Activated CD8-positive, alpha-beta T cell treated with anti-CD3 and anti-CD28 coated beads for 36 hours (primary cell): ENCODE results near the gene TNFRSF19. TPM values are rescaled to one million over a fixed set of nuclear protein-coding genes. Genes with fewer than 3 reads are reported as not detected.

Experiments
- ATAC-seq: fragments of 200-7000 bp; cut with Tn5 transposase; one replicate; pipeline ENCODE4 v1.10.0; 2021; ENCODE audit warnings: mild to moderate bottlenecking, moderate library complexity
- CTCF ChIA-PET: fragments of 350-600 bp; sonication (Branson Sonifier 250); formaldehyde crosslinking; loops from one replicate; lab custom pipeline; 2021; ENCODE audit warnings: antibody characterized with exemption; lab: Charles Lee
- POLR2A ChIA-PET: fragments of 350-600 bp; sonication (Branson Sonifier 250); formaldehyde crosslinking; loops from one replicate; lab custom pipeline; 2021; ENCODE audit warnings: antibody characterized with exemption; lab: Charles Lee
- DNase-seq: peaks from one replicate; pipeline ENCODE4 v3.0.0-alpha.2; 2020
- H3K27ac Mint-ChIP-seq: one replicate; pipeline ENCODE4 v1.8.0; 2021; ENCODE audit warnings: mild to moderate bottlenecking, mixed read lengths
- H3K27me3 Mint-ChIP-seq: one replicate; pipeline ENCODE4 v1.8.0; 2021; ENCODE audit warnings: mixed read lengths
- H3K36me3 Mint-ChIP-seq: one replicate; pipeline ENCODE4 v1.8.0; 2021; ENCODE audit warnings: low read depth, mixed read lengths
- H3K4me1 Mint-ChIP-seq: one replicate; pipeline ENCODE4 v1.8.0; 2021; ENCODE audit warnings: low read depth, mixed read lengths
- H3K4me3 Mint-ChIP-seq: one replicate; pipeline ENCODE4 v1.8.0; 2021; ENCODE audit warnings: mild to moderate bottlenecking, moderate library complexity, mixed read lengths
- H3K9me3 Mint-ChIP-seq: one replicate; pipeline ENCODE4 v1.8.0; 2021; ENCODE audit warnings: mixed read lengths
- intact Hi-C: fragments of 100-400 bp; cut with micrococcal nuclease; formaldehyde crosslinking; loops from one replicate; pipeline ENCODE4 v1.10.0; 2022
- total RNA-seq, 2 experiments: library from RNA; stranded (reverse); gene quantifications; one replicate each; pipeline ENCODE4 v1.2.3, GENCODE V29; 2021
- TF ChIP-seq, protein P1 (sequence below): fragments of 200-600 bp; IDR thresholded peaks from one replicate; pipeline ENCODE4 v1.8.0; 2022; ENCODE audit warnings: antibody characterized with exemption, mild to moderate bottlenecking

Gene TNFRSF19
- total RNA-seq, 2 experiments from 2014 or later: not detected

DNA sequence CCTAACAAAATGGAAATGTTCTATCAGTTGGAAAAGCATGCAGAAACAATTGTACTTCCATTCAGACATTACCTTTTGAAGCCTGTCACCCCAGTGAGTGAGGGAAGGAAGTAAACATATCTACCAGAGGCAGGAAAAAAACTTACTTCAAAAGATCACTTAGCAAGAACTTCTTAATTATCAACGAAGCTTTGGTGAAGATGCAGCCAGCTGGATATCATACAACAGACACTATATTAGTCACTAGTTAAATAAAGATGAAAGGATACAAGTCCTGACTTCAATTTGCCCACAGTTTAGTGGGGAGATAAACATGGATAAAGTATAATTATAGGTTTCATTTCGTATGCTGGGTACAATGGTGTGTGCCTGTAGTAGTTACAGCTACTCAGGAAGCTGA, 148.8 kb downstream of the TNFRSF19 start:
- peaks cover 8% of the 10 kb centered on the region for H3K4me1 Mint-ChIP-seq
- H3K27ac Mint-ChIP-seq: no peak overlapping the region
- no peak for DNase-seq
- H3K36me3 Mint-ChIP-seq: peaks cover 3% of the 10 kb centered on the region
- ChIA-PET CTCF (no interaction called here), POLR2A (no interaction called here)
- intact Hi-C loops: no loop called here
- no peak overlapping the region for H3K4me3 Mint-ChIP-seq
- no peak for ATAC-seq
- TF ChIP-seq, protein P1, sequence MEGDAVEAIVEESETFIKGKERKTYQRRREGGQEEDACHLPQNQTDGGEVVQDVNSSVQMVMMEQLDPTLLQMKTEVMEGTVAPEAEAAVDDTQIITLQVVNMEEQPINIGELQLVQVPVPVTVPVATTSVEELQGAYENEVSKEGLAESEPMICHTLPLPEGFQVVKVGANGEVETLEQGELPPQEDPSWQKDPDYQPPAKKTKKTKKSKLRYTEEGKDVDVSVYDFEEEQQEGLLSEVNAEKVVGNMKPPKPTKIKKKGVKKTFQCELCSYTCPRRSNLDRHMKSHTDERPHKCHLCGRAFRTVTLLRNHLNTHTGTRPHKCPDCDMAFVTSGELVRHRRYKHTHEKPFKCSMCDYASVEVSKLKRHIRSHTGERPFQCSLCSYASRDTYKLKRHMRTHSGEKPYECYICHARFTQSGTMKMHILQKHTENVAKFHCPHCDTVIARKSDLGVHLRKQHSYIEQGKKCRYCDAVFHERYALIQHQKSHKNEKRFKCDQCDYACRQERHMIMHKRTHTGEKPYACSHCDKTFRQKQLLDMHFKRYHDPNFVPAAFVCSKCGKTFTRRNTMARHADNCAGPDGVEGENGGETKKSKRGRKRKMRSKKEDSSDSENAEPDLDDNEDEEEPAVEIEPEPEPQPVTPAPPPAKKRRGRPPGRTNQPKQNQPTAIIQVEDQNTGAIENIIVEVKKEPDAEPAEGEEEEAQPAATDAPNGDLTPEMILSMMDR: no peak
- H3K9me3 Mint-ChIP-seq: no peaks in the 10 kb centered on the region
- H3K27me3 Mint-ChIP-seq: peaks cover 2% of the 10 kb centered on the region

DNA sequence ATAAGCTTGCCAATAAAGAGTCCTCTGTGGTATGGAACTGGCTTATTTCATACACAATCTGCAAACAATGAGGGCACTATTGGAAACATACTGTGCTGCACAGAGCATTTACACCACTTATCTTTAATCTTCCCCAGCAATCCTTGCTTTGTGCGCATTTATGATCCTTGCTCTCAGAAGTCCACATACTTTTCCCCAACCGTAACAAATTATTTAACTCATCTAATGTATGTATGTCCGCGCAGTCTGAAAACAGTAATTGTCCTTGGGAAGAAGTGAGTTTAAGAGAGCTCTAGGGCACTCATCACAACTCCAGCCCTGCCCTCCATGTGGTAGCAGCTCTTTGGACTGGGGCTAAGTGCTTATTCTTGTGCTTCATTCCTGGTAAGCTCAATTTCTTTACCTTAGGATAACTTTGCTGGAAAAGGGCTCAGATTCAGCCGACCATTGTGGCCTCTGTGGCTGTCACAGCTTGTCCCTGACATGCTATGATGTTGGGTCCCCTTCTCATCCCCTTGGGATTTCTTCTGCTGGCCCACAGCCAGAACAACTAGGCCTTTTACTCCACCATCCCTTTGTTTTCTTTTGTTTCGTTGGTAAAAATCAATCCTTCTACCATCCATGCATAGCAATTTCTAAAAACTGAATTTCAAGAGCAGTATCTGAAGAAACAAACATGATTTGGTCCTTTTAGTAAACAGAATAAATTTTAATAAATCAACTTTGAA, 152.7 kb downstream of the TNFRSF19 start:
- peaks cover 3% of the 10 kb centered on the region for H3K36me3 Mint-ChIP-seq
- H3K4me1 Mint-ChIP-seq: peaks cover 8% of the 10 kb centered on the region
- ATAC-seq (no peak), DNase-seq (no peak)
- intact Hi-C loops: no loop called here
- CTCF ChIA-PET: no interaction called here
- TF ChIP-seq, protein P1: no peak
- no peak overlapping the region for H3K4me3 Mint-ChIP-seq
- H3K9me3 Mint-ChIP-seq: no peaks in the 10 kb centered on the region
- POLR2A ChIA-PET: no interaction called here
- H3K27ac Mint-ChIP-seq: no peak overlapping the region
- no peaks in the 10 kb centered on the region for H3K27me3 Mint-ChIP-seq

DNA sequence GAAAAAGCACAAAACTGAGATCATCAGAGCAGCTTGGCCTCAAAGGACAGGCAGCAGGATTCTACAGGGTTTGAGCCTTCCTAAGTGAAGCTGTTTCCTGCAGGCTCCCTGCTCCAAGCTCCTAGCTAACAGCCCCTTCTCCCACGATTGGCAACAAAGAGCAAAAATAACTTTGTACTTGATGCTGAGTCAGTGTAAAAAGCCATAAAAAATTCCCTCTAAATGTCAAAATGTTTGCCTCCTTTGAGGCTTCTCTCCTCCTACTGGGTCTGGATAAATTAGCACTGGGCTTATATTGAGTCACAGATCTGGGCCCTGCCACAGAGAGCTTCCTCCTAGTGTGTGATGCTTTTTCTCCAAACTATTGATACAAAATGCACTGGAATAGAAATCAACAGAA, 153.3 kb downstream of the TNFRSF19 start:
- TF ChIP-seq, protein P1: no peak

DNA sequence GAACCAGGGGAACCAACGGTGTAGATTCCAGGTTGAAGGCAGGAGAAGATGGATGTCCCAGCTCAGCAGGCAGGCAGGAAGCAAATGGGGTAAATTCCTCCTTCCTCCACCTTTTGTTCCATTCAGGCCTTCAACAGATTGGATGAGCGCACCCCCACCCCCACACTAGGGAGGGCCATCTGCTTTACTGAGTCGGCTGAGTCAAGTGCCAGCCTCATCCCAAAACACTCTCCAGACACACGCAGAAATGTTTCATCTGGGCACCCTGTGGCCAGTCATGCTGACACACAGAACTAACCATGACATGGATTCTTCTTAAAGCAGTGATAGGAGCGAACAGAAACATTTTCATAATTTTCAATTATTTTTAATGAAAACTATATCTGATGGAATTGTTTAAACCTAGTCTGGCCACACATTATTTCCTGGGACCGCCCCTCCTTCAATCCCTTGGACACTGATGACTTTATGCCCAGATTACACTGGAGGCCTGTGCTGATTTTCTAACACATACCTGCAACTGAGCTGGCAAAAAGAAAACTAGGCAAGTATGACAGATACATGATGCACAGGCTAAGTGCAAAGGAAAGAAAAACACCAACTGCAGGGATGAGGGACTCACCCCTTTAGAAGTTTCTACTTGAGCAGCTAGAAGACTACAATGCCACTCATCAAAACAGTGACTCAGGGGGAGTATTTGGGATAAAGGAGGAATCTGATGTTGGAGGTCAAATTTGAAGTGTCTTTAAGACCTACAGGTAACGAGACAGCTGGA, 154.2 kb downstream of the TNFRSF19 start:
- peaks cover 6% of the 10 kb centered on the region for H3K36me3 Mint-ChIP-seq
- intact Hi-C loops: no loop called here
- DNase-seq (no peak), ATAC-seq (no peak)
- no peak overlapping the region for H3K4me3 Mint-ChIP-seq
- H3K4me1 Mint-ChIP-seq: peaks cover 2% of the 10 kb centered on the region
- no peaks in the 10 kb centered on the region for H3K9me3 Mint-ChIP-seq
- H3K27me3 Mint-ChIP-seq: no peaks in the 10 kb centered on the region
- no peak overlapping the region for H3K27ac Mint-ChIP-seq
- ChIA-PET POLR2A (no interaction called here), CTCF (no interaction called here)
- TF ChIP-seq, protein P1: no peak

More for the DNA sequence above, 153.3 kb downstream of the TNFRSF19 start:
- Mint-ChIP-seq H3K27me3 (no peaks in the 10 kb centered on the region), H3K27ac (no peak overlapping the region), H3K4me1 (peaks cover 8% of the 10 kb centered on the region), H3K4me3 (no peak overlapping the region), H3K9me3 (no peaks in the 10 kb centered on the region), H3K36me3 (peaks cover 3% of the 10 kb centered on the region)
- ChIA-PET POLR2A (no interaction called here), CTCF (no interaction called here)
- intact Hi-C loops: no loop called here
- no peak for ATAC-seq
- DNase-seq: no peak

Other genes starting within 250 kb of the TNFRSF19 start
- 10 to 100 TPM; 39.2 to 46.4 TPM for gene SACS, start 136.7 kb upstream of the TNFRSF19 start, total RNA-seq